Upper lobe of left lung (tissue), 6 donors: ENCODE measurements around the gene LIN37. TPM values are rescaled to one million over a fixed set of nuclear protein-coding genes. Genes with fewer than 3 reads are reported as not detected.

Experiments used
- ATAC-seq, 2 donors: fragments of 200-7000 bp; cut with Tn5 transposase; one replicate each; pipeline ENCODE4 v1.9.1; 2022; ENCODE audit warnings: mild to moderate bottlenecking in 2 of 2, moderate library complexity in 2 of 2; ENCODE audit not compliant: low FRiP score in 2 of 2
- DNase-seq, 2 donors: peaks; one replicate each; pipeline ENCODE4 v3.0.0-alpha.2; 2019 to 2020
- H3K27ac ChIP-seq, 4 donors: fragments of 200-600 bp; sonication (generic); one replicate each; pipeline ENCODE4 v1.5.1; 2016 to 2019
- H3K27me3 ChIP-seq, 4 donors: fragments of 200-600 bp; sonication (generic); one replicate each; pipeline ENCODE4 v1.5.1; 2017 to 2019
- H3K36me3 ChIP-seq, 4 donors: fragments of 200-600 bp; sonication (generic); one replicate each; pipeline ENCODE4 v1.5.1; 2016 to 2019
- H3K4me1 ChIP-seq, 4 donors: fragments of 200-600 bp; sonication (generic); one replicate each; pipeline ENCODE4 v1.5.1; 2018 to 2019
- H3K4me3 ChIP-seq, 4 donors: fragments of 200-600 bp; sonication (generic); one replicate each; pipeline ENCODE4 v1.5.1; 2017 to 2019; ENCODE audit warnings: mild to moderate bottlenecking in 2 of 4, moderate library complexity in 1 of 4
- H3K9me3 ChIP-seq, 4 donors: fragments of 200-600 bp; sonication (generic); one replicate each; pipeline ENCODE4 v1.5.1; 2018 to 2019
- CTCF ChIP-seq, 6 experiments: fragments of 450-650 bp in 4 of 6; fragments of 200-600 bp in 2 of 6; sonication (generic) in 2 of 6; IDR thresholded peaks; one replicate each; pipeline ENCODE4 v1.5.1; 2016 to 2019; ENCODE audit warnings: antibody characterized with exemption in 6 of 6
- EP300 ChIP-seq, 4 donors: sonication (generic); formaldehyde crosslinking; IDR thresholded peaks; one replicate each; pipeline ENCODE4 v1.5.1; 2017; ENCODE audit warnings: antibody characterized with exemption in 4 of 4, control low read depth in 2 of 4
- POLR2A ChIP-seq, 4 donors: fragments of 450-650 bp; IDR thresholded peaks; one replicate each; pipeline ENCODE4 v1.5.1; 2016 to 2017; ENCODE audit warnings: antibody characterized with exemption in 4 of 4, mild to moderate bottlenecking in 2 of 4
- POLR2AphosphoS5 ChIP-seq, 2 donors: sonication (generic); formaldehyde crosslinking; IDR thresholded peaks; one replicate each; pipeline ENCODE4 v1.5.1; 2017; ENCODE audit warnings: antibody characterized with exemption in 2 of 2
- WGBS, 2 donors: methylation state at CpG; one replicate each; pipeline ENCODE4 v1.1.5; 2017 to 2018; 5-methylcytosine and 5-hydroxymethylcytosine counted together
- total RNA-seq, 6 donors: library from RNA; depleted of rRNA in 4 of 6; stranded (reverse); fragments of >200 nt in 4 of 6; gene quantifications; one replicate each; pipeline versions ENCODE4 v1.1.0 to v1.2.1, GENCODE V29; 2016 to 2021
- donor health status: DM: no; HTN: no; CAD: no; lungs with moderate emphysema.
- donor health status: DM: no; HTN: yes; CAD: no; lungs with severe emphysema.

Gene LIN37, protein sequence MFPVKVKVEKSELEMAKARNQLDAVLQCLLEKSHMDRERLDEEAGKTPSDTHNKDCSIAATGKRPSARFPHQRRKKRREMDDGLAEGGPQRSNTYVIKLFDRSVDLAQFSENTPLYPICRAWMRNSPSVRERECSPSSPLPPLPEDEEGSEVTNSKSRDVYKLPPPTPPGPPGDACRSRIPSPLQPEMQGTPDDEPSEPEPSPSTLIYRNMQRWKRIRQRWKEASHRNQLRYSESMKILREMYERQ
- 10 to 100 TPM in 3 of 6 donors, 1 to 10 TPM in 3; 4.0 to 16.9 (median 10.9) TPM for total RNA-seq

- Histone ChIP-seq H3K36me3 (peaks cover 5 to 25% (median 15%) of the 10 kb centered on the region in 4 donors), H3K9me3 (no peaks in the 10 kb centered on the region), H3K4me3 (peak within 1 kb of the TSS; percentile 62 to 92 (median 85)), H3K4me1 (peaks cover 35 to 49% (median 41%) of the 10 kb centered on the region in 4 donors), H3K27ac (peak within 1 kb of the TSS; percentile 58 to 92 (median 80)), H3K27me3 (no peaks in the 10 kb centered on the region)
- no peak for TF ChIP-seq EP300 (IDR thresholded peaks at IDR 0.05)
- peak in 3 of 4 donors; percentile 55 to 92 (median 91) for TF ChIP-seq POLR2A (IDR thresholded peaks at IDR 0.05)
- TF ChIP-seq POLR2AphosphoS5 (IDR thresholded peaks at IDR 0.05), result peak; percentile 76 to 96
- TF ChIP-seq CTCF (IDR thresholded peaks at IDR 0.05), result peak in 4 of 6 experiments; percentile 23 to 62 (median 50)
- DNase-seq (peak; percentile 100), ATAC-seq (peak; percentile 92 to 96)
- 0 to 1% methylated on average over 21 to 45 of the region's 45 CpGs for WGBS, 2 donors
These were observed at the start of gene LIN37 for GRCh38 chr19:35748106-35749020. LIN37 (plus strand) TSS chr19:35748576; CDS start chr19:35748725, 149 bp downstream.

DNA sequence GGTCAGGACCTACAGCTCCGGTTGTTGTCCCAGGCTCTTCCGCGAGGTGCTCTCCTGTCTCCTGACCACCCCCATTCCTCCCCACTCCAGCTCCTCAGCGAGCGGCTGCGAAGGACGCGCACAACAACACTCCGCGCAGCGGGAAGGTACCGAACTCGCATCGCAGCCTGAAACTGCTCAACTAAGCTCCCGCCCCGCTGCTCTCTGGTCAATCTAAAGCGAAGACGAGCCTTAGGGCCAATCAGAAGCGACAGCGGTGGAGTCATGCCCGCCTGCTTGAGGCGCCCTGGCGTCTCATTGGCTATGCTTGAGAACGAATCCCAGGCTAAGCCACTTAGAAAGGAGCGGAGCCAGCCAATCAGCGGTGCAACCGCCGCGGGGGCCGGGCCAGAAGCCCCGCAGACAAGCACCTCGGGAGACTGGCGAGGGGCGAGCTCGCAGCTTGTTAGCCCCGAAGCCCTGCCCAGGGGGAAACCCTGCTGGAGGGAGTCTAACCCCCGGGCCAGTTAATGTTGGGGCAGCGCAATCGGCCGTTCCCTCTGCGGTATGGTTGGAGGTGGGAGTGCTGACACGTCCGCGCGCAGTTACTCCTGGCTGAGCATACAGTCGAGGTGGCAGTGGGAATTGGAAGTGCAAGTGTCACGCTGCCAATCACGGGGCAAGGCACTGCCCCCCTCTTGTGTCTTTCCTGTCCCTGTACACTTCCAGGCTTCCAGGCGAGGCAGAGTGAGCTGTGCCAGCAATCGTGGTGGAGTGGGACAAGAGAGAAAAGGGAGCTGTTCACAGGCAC, 46.0 kb upstream of the LIN37 start:
- peak overlapping the region in 3 of 4 donors; percentile 36 to 79 (median 74) for H3K27ac ChIP-seq
- H3K9me3 ChIP-seq, result no peaks in the 10 kb centered on the region
- peak; percentile 99 for ATAC-seq
- 0 to 1% methylated on average over 12 to 35 of the region's 50 CpGs for WGBS, 2 donors
- peak; percentile 96 to 100 for DNase-seq
- H3K36me3 ChIP-seq, result no peaks in the 10 kb centered on the region
- H3K4me3 ChIP-seq, result peak overlapping the region; percentile 45 to 77 (median 59)
- peaks cover 7 to 15% (median 11%) of the 10 kb centered on the region in 4 donors for H3K4me1 ChIP-seq
- H3K27me3 ChIP-seq, result no peaks in the 10 kb centered on the region
- no peak for TF ChIP-seq EP300 (IDR thresholded peaks at IDR 0.05)
- TF ChIP-seq POLR2A (IDR thresholded peaks at IDR 0.05), result peak in 1 of 4 donors; percentile 58
- TF ChIP-seq POLR2AphosphoS5 (IDR thresholded peaks at IDR 0.05), result peak; percentile 1 to 69

DNA sequence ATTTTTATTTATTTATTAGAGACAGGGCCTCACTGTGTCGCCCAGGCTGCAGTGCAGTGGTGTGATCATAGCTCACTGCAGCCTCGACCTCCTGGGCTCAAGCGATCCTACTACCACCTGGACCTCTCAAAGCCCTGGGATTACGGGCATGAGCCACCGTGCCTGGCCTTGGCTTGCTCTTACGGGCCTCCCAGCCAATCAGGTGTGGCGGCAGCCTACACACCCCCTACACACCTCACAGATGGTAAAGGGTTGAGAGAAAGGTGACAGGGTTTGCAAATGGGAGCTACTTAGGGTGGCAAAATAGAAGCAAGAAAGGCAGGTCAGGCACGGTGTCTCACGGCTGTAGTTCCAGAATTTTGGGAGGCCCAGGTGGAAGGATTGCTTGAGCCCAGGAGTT, 45.0 kb upstream of the LIN37 start:
- ATAC-seq, result no peak
- Histone ChIP-seq H3K4me1 (peaks cover 7 to 15% (median 11%) of the 10 kb centered on the region in 4 donors), H3K27me3 (no peaks in the 10 kb centered on the region), H3K4me3 (peak overlapping the region in 2 of 4 donors; percentile 51 to 77), H3K9me3 (no peaks in the 10 kb centered on the region), H3K36me3 (no peaks in the 10 kb centered on the region), H3K27ac (peak overlapping the region in 1 of 4 donors; percentile 74)
- WGBS, 2 donors, result 52 to 68% methylated on average over 7 to 9 of the region's 9 CpGs
- no peak for DNase-seq
- TF ChIP-seq POLR2A (IDR thresholded peaks at IDR 0.05) (no peak), EP300 (IDR thresholded peaks at IDR 0.05) (no peak), POLR2AphosphoS5 (IDR thresholded peaks at IDR 0.05) (no peak), CTCF (IDR thresholded peaks at IDR 0.05) (no peak)

DNA sequence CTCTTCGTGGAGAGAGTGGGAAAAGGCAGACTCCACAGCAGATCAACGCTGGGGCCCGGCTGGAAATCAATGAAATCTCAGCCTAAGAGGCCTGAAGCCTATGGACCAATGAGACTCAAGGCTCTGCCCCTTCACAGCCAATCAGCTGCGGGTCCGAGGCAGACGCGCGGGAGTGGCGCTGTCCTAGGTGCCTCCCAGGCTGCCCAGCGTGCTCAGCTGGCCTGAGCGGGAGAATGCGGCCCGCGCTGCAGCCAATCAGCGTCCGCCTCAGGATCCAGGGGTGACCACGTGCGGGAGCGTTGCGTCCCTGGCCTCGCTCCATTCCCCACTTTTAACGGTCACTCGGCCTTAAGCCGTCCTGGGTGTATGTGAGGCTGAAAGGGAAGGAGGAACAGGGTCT, 44.2 kb upstream of the LIN37 start, which contains the start of gene ZBTB32:
ZBTB32 (plus strand) TSS at position 341 of the 400 bp plus-strand sequence. CDS start 10,069 bp downstream, outside the sequence.
- Histone ChIP-seq H3K9me3 (no peaks in the 10 kb centered on the region), H3K4me1 (peaks cover 7 to 15% (median 11%) of the 10 kb centered on the region in 4 donors), H3K27ac (no peak within 1 kb of the TSS), H3K36me3 (no peaks in the 10 kb centered on the region), H3K27me3 (no peaks in the 10 kb centered on the region), H3K4me3 (no peak within 1 kb of the TSS)
- ATAC-seq, result peak in 1 of 2 donors; percentile 27
- DNase-seq, result peak in 1 of 2 donors; percentile 84
- WGBS, 2 donors, result 33 to 35% methylated on average over 7 to 24 of the region's 24 CpGs
- no peak for TF ChIP-seq POLR2AphosphoS5 (IDR thresholded peaks at IDR 0.05)

DNA sequence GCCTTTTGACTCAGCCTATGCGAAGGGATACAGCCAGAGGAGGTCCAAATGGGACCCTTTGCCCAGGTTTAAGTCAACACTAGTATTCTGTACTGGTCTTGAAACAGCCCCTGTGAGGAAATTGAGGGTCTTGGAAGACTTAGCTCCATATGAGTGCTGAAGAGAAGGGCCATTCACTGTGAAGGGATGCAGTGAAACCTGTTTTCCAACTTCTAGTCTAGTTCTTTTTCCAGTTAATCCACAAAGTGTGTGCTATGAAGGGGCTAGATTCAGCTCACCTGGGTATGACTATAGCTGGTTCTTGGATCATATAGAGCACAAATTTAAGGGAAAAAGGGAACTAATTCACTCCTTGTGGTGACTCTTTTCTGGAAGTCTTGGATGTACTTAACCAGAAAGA, 40.0 kb upstream of the LIN37 start:
- H3K4me3 ChIP-seq, result no peak overlapping the region
- H3K4me1 ChIP-seq, result peaks cover 0 to under 1% (median 0%) of the 10 kb centered on the region in 4 donors
- H3K36me3 ChIP-seq, result no peaks in the 10 kb centered on the region
- DNase-seq (no peak), ATAC-seq (no peak)
- H3K27ac ChIP-seq, result no peak overlapping the region
- no peak for TF ChIP-seq CTCF (IDR thresholded peaks at IDR 0.05)
- TF ChIP-seq POLR2A (IDR thresholded peaks at IDR 0.05), result no peak
- no peak for TF ChIP-seq EP300 (IDR thresholded peaks at IDR 0.05)
- no peak for TF ChIP-seq POLR2AphosphoS5 (IDR thresholded peaks at IDR 0.05)
- no peaks in the 10 kb centered on the region for H3K9me3 ChIP-seq
- H3K27me3 ChIP-seq, result no peaks in the 10 kb centered on the region
- 56% methylated on average over 1 of the region's 1 CpG; no CpG with 5 or more reads in 1 of the 2 donors for WGBS, 2 donors
